ENCODE measurements around the gene GPX4.
"Not testable (repeated sequence)": the region's sequence is repeated elsewhere in the genome, so short reads cannot be mapped to it uniquely, and the experiment has no call there.

The GPX4 gene

GRCh38 chr19:1112268-1113029, 8.7 kb downstream of the GPX4 start:
- no peak overlapping the region for H3K4me3 ChIP-seq (ENCODE audit: low read depth, low read length)
- in situ Hi-C loops (cut with HindIII; ENCODE audit: low sequenced_read_pairs) = no loop called here
- no peak for DNase-seq (ENCODE audit: low read depth, low spot score)
- no peak for TF ChIP-seq CTCF (IDR thresholded peaks at IDR 0.05; ENCODE audit: low read depth, low read length)

GRCh38 chr19:1113030-1113985, 9.5 kb downstream of the GPX4 start:
- peak; percentile 83 for TF ChIP-seq CTCF (IDR thresholded peaks at IDR 0.05; ENCODE audit: low read depth, low read length)
- in situ Hi-C loops (cut with HindIII; ENCODE audit: low sequenced_read_pairs) = no loop called here
- peak; percentile 94 for DNase-seq (ENCODE audit: low read depth, low spot score)
- H3K4me3 ChIP-seq (ENCODE audit: low read depth, low read length) = no peak overlapping the region

- no peak for TF ChIP-seq CTCF (IDR thresholded peaks at IDR 0.05; ENCODE audit: low read depth, low read length)
- no peak for DNase-seq (ENCODE audit: low read depth, low spot score)
- H3K4me3 ChIP-seq (ENCODE audit: low read depth, low read length) = no peak overlapping the region
- in situ Hi-C loops (cut with HindIII; ENCODE audit: low sequenced_read_pairs) = no loop called here
Observed at GRCh38 chr19:1113986-1114483, 10.2 kb downstream of the GPX4 start.

- in situ Hi-C loops (cut with HindIII; ENCODE audit: low sequenced_read_pairs); H3K4me3 ChIP-seq (ENCODE audit: low read depth, low read length); DNase-seq (ENCODE audit: low read depth, low spot score): not testable (repeated sequence)
Observed at GRCh38 chr19:1114728-1115127, 10.9 kb downstream of the GPX4 start.

GRCh38 chr19:1115646-1116420, 12.0 kb downstream of the GPX4 start:
- no peak for DNase-seq (ENCODE audit: low read depth, low spot score)
- no peak for TF ChIP-seq CTCF (IDR thresholded peaks at IDR 0.05; ENCODE audit: low read depth, low read length)
- H3K4me3 ChIP-seq (ENCODE audit: low read depth, low read length) = no peak overlapping the region
- in situ Hi-C loops (cut with HindIII; ENCODE audit: low sequenced_read_pairs) = no loop called here

- H3K4me3 ChIP-seq (ENCODE audit: low read depth, low read length) = no peak overlapping the region
- in situ Hi-C loops (cut with HindIII; ENCODE audit: low sequenced_read_pairs) = no loop called here
- no peak for TF ChIP-seq CTCF (IDR thresholded peaks at IDR 0.05; ENCODE audit: low read depth, low read length)
- DNase-seq (ENCODE audit: low read depth, low spot score) = no peak
Observed at GRCh38 chr19:1116726-1117581, 13.2 kb downstream of the GPX4 start.
